GM23338 (cell line): ENCODE measurements around the gene KDSR. TPM values are rescaled to one million over a fixed set of nuclear protein-coding genes. Genes with fewer than 3 reads are reported as not detected.
"Not testable (repeated sequence)": the region's sequence is repeated elsewhere in the genome, so short reads cannot be mapped to it uniquely, and the experiment has no call there.

Experiments
- ATAC-seq: fragments of 200-7000 bp; cut with Tn5 transposase; 3 replicates; pipeline ENCODE4 v1.9.1; 2020
- DNase-seq: peaks from one replicate; pipeline ENCODE4 v3.0.0-alpha.2; 2015; ENCODE audit warnings: low spot score
- H2AFZ ChIP-seq: fragments of 200-600 bp; sonication (generic); 2 replicates; pipeline ENCODE4 v1.8.0; 2016; ENCODE audit warnings: antibody characterized with exemption, mild to moderate bottlenecking, moderate library complexity
- H3F3A ChIP-seq: fragments of 200-600 bp; sonication (generic); replicated peaks from 2 replicates; pipeline ENCODE4 v1.8.0; 2017; ENCODE audit warnings: antibody characterized with exemption, mixed run types, low read depth
- H3K27ac ChIP-seq: fragments of 200-600 bp; sonication (generic); 2 replicates; pipeline ENCODE4 v1.6.1; 2016; ENCODE audit warnings: low read depth
- H3K27me3 ChIP-seq: fragments of 200-600 bp; sonication (generic); 2 replicates; pipeline ENCODE4 v1.8.0; 2016; ENCODE audit warnings: mild to moderate bottlenecking, mixed run types, moderate library complexity; ENCODE audit not compliant: insufficient read depth
- H3K36me3 ChIP-seq: fragments of 200-600 bp; sonication (generic); 2 replicates; pipeline ENCODE4 v1.8.0; 2016; ENCODE audit warnings: mild to moderate bottlenecking; ENCODE audit not compliant: insufficient read depth
- H3K4me1 ChIP-seq: fragments of 200-600 bp; sonication (generic); 2 replicates; pipeline ENCODE4 v1.8.0; 2016; ENCODE audit warnings: mild to moderate bottlenecking, moderate library complexity; ENCODE audit not compliant: insufficient read depth
- H3K4me2 ChIP-seq: fragments of 200-600 bp; sonication (generic); 2 replicates; pipeline ENCODE4 v1.7.1; 2017; ENCODE audit warnings: mixed run types
- H3K4me3 ChIP-seq: fragments of 200-600 bp; sonication (generic); 2 replicates; pipeline ENCODE4 v1.6.1; 2016; ENCODE audit warnings: mixed run types
- H3K79me2 ChIP-seq: fragments of 200-600 bp; sonication (generic); replicated peaks from 2 replicates; pipeline ENCODE4 v1.8.0; 2017; ENCODE audit warnings: mild to moderate bottlenecking; ENCODE audit not compliant: insufficient read depth
- H3K9me2 ChIP-seq: fragments of 200-600 bp; sonication (generic); 2 replicates; pipeline ENCODE4 v1.8.0; 2017; ENCODE audit not compliant: insufficient read depth
- H4K20me1 ChIP-seq: fragments of 200-600 bp; sonication (generic); replicated peaks from 2 replicates; pipeline ENCODE4 v1.8.0; 2017; ENCODE audit warnings: mild to moderate bottlenecking; ENCODE audit not compliant: insufficient read depth
- H3K27ac Mint-ChIP-seq: 2 replicates; pipeline ENCODE4 v1.8.0; 2020; ENCODE audit warnings: inconsistent platforms, mild to moderate bottlenecking, moderate library complexity, mixed read lengths
- H3K27me3 Mint-ChIP-seq: 3 replicates; pipeline ENCODE4 v1.8.0; 2022; ENCODE audit warnings: low read depth, mild to moderate bottlenecking, moderate library complexity, mixed read lengths, inconsistent platforms; ENCODE audit not compliant: insufficient read depth, poor library complexity
- H3K36me3 Mint-ChIP-seq: 3 replicates; pipeline ENCODE4 v1.8.0; 2021; ENCODE audit warnings: low read depth, mild to moderate bottlenecking, inconsistent platforms, moderate library complexity, mixed read lengths
- H3K4me1 Mint-ChIP-seq: 3 replicates; pipeline ENCODE4 v1.8.0; 2020; ENCODE audit warnings: mild to moderate bottlenecking, inconsistent platforms, mixed read lengths
- H3K4me3 Mint-ChIP-seq: 3 replicates; pipeline ENCODE4 v1.8.0; 2021; ENCODE audit warnings: moderate library complexity, mild to moderate bottlenecking, inconsistent platforms, mixed read lengths
- H3K9me3 Mint-ChIP-seq: 3 replicates; pipeline ENCODE4 v1.8.0; 2020; ENCODE audit warnings: moderate library complexity, mild to moderate bottlenecking, inconsistent platforms, mixed read lengths
- NANOG ChIP-seq: IDR thresholded peaks from 2 replicates; pipeline ENCODE4 v1.6.1; 2016; ENCODE audit warnings: antibody characterized with exemption, borderline replicate concordance
- ZNF114 ChIP-seq: fragments of 250-450 bp; sonication (Bioruptor Pico); IDR thresholded peaks from 2 replicates; pipeline ENCODE4 v1.5.0; 2020; ENCODE audit warnings: mild to moderate bottlenecking, moderate library complexity
- polyA plus RNA-seq: library from polyadenylated mRNA; unstranded; fragments of >200 nt; fragmentation: Nextera tagmentation; extraction: Ambion mirVana; gene quantifications from 2 replicates; pipeline ENCODE4 v1.2.1, GENCODE V29; 2016
- total RNA-seq: library from RNA; depleted of rRNA; stranded (reverse); fragments of >200 nt; shearing (Covaris generic); gene quantifications from 2 replicates; pipeline ENCODE4 v1.2.3, GENCODE V29; 2014
- TF ChIP-seq, protein P1 (sequence below): fragments of 250-450 bp; sonication (Bioruptor Pico); IDR thresholded peaks from 2 replicates; pipeline ENCODE4 v1.5.0; 2020; ENCODE audit warnings: mild to moderate bottlenecking, moderate library complexity
- TF ChIP-seq, protein P2 (sequence below): IDR thresholded peaks from 2 replicates; pipeline ENCODE4 v1.6.1; 2016; ENCODE audit warnings: antibody characterized with exemption

KDSR gene
- total and polyA plus RNA-seq, 2 experiments from 2014 or later = 23.7 to 36.3 TPM

DNA sequence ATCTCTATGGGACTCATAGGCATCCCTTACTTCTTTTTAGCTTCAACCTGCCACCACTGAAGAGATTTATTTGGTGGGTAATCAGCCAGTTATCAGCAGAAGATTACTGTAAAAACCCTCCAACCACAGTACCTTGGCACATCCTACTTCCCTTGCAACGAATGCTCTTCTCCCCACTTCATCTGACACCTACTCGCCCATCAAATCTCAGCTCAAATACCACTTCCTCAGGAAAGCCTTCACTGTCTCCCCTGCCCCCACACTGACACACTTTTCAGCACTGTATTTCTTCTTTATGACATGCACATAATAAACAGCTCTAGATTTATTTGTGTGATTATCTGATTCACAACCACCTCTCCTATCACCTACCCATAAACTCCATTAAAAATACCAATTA lies 3.1 kb downstream of the KDSR start (continued):
- TF ChIP-seq, protein P1, sequence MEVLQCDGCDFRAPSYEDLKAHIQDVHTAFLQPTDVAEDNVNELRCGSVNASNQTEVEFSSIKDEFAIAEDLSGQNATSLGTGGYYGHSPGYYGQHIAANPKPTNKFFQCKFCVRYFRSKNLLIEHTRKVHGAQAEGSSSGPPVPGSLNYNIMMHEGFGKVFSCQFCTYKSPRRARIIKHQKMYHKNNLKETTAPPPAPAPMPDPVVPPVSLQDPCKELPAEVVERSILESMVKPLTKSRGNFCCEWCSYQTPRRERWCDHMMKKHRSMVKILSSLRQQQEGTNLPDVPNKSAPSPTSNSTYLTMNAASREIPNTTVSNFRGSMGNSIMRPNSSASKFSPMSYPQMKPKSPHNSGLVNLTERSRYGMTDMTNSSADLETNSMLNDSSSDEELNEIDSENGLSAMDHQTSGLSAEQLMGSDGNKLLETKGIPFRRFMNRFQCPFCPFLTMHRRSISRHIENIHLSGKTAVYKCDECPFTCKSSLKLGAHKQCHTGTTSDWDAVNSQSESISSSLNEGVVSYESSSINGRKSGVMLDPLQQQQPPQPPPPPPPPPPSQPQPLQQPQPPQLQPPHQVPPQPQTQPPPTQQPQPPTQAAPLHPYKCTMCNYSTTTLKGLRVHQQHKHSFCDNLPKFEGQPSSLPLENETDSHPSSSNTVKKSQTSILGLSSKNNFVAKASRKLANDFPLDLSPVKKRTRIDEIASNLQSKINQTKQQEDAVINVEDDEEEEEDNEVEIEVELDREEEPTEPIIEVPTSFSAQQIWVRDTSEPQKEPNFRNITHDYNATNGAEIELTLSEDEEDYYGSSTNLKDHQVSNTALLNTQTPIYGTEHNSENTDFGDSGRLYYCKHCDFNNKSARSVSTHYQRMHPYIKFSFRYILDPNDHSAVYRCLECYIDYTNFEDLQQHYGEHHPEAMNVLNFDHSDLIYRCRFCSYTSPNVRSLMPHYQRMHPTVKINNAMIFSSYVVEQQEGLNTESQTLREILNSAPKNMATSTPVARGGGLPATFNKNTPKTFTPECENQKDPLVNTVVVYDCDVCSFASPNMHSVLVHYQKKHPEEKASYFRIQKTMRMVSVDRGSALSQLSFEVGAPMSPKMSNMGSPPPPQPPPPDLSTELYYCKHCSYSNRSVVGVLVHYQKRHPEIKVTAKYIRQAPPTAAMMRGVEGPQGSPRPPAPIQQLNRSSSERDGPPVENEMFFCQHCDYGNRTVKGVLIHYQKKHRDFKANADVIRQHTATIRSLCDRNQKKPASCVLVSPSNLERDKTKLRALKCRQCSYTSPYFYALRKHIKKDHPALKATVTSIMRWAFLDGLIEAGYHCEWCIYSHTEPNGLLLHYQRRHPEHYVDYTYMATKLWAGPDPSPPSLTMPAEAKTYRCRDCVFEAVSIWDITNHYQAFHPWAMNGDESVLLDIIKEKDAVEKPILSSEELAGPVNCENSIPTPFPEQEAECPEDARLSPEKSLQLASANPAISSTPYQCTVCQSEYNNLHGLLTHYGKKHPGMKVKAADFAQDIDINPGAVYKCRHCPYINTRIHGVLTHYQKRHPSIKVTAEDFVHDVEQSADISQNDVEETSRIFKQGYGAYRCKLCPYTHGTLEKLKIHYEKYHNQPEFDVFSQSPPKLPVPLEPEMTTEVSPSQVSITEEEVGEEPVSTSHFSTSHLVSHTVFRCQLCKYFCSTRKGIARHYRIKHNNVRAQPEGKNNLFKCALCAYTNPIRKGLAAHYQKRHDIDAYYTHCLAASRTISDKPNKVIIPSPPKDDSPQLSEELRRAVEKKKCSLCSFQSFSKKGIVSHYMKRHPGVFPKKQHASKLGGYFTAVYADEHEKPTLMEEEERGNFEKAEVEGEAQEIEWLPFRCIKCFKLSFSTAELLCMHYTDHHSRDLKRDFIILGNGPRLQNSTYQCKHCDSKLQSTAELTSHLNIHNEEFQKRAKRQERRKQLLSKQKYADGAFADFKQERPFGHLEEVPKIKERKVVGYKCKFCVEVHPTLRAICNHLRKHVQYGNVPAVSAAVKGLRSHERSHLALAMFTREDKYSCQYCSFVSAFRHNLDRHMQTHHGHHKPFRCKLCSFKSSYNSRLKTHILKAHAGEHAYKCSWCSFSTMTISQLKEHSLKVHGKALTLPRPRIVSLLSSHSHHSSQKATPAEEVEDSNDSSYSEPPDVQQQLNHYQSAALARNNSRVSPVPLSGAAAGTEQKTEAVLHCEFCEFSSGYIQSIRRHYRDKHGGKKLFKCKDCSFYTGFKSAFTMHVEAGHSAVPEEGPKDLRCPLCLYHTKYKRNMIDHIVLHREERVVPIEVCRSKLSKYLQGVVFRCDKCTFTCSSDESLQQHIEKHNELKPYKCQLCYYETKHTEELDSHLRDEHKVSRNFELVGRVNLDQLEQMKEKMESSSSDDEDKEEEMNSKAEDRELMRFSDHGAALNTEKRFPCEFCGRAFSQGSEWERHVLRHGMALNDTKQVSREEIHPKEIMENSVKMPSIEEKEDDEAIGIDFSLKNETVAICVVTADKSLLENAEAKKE (CRISPR knock-in tag) = no peak
- TF ChIP-seq, protein P2, sequence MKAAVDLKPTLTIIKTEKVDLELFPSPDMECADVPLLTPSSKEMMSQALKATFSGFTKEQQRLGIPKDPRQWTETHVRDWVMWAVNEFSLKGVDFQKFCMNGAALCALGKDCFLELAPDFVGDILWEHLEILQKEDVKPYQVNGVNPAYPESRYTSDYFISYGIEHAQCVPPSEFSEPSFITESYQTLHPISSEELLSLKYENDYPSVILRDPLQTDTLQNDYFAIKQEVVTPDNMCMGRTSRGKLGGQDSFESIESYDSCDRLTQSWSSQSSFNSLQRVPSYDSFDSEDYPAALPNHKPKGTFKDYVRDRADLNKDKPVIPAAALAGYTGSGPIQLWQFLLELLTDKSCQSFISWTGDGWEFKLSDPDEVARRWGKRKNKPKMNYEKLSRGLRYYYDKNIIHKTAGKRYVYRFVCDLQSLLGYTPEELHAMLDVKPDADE = no peak
- TF ChIP-seq NANOG = no peak
- no peak for TF ChIP-seq ZNF114 (CRISPR knock-in tag)

DNA sequence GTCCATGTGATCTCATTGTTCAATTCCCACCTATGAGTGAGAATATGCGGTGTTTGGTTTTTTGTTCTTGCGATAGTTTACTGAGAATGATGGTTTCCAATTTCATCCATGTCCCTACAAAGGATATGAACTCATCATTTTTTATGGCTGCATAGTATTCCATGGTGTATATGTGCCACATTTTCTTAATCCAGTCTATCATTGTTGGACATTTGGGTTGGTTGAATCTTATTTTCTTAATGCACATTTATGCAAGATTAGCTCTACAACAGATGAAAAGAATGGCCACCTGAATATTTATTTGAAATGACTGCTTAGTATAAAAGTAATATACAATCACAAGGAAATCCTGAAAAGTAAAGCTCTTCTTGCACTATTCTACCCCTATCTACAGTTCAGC lies 3.6 kb downstream of the KDSR start:
- H3K79me2 ChIP-seq = peaks cover 36% of the 10 kb centered on the region
- H3K9me3 Mint-ChIP-seq = not testable (repeated sequence)

More for the DNA sequence above, 3.6 kb downstream of the KDSR start:
- H3K4me2 ChIP-seq, H3K27ac Mint-ChIP-seq, H3K27ac ChIP-seq, H3K4me3 ChIP-seq, DNase-seq, H3K9me2 ChIP-seq, H3K4me1 ChIP-seq, H3K4me3 Mint-ChIP-seq, H3F3A ChIP-seq, ATAC-seq, H3K27me3 Mint-ChIP-seq, H3K27me3 ChIP-seq, H2AFZ ChIP-seq: not testable (repeated sequence)
- peaks cover 14% of the 10 kb centered on the region; the same call in 2 of the 3 replicates for H3K4me1 Mint-ChIP-seq
- Histone ChIP-seq H3K36me3 (peaks cover 14% of the 10 kb centered on the region), H4K20me1 (peaks cover 15% of the 10 kb centered on the region)
- peaks cover 32% of the 10 kb centered on the region for H3K36me3 Mint-ChIP-seq
